K562 (cell line): ENCODE results near the gene MEGF11. TPM values are rescaled to one million over a fixed set of nuclear protein-coding genes. Genes with fewer than 3 reads are reported as not detected.

Experiments
- MTA2 ChIP-seq: fragments of 450-650 bp; IDR thresholded peaks from 2 replicates; pipeline ENCODE4 v1.6.1; 2016; ENCODE audit warnings: low read depth
- RBM22 ChIP-seq: fragments of 200-400 bp; formaldehyde crosslinking; IDR thresholded peaks from 2 replicates; pipeline ENCODE4 v1.6.1; 2018; ENCODE audit warnings: low read length, low read depth; ENCODE audit not compliant: poor library complexity, severe bottlenecking
- U2AF1 ChIP-seq: fragments of 200-400 bp; formaldehyde crosslinking; optimal IDR thresholded peaks from 2 replicates; pipeline ENCODE3; 2017; ENCODE audit warnings: mild to moderate bottlenecking, low read depth, low read length, moderate library complexity
- ZNF75A ChIP-seq: fragments of 450-650 bp; formaldehyde crosslinking; IDR thresholded peaks from 2 replicates; pipeline ENCODE4 v1.4.0; 2020; ENCODE audit warnings: mild to moderate bottlenecking
- polyA plus RNA-seq, 8 experiments: library from polyadenylated mRNA; depleted of rRNA in 4 of 8; stranded (reverse) in 5 of 8; unstranded in 3 of 8; fragments of >200 nt; fragmentation: Nextera tagmentation in 2 of 8; fragmentation: Illumina TruSeq in 1 of 8; extraction: Ambion mirVana in 2 of 8; extraction: Trizol in 1 of 8; gene quantifications; 2 replicates each; pipeline versions ENCODE4 v1.2.1 to v1.2.3, GENCODE V29; 2011 to 2014; ENCODE audit warnings: inconsistent platforms in 1 of 8, missing spikeins in 1 of 8
- total RNA-seq, 7 experiments: library from RNA; depleted of rRNA in 6 of 7; stranded (reverse); fragments of >200 nt in 6 of 7; fragmentation: Illumina TruSeq in 2 of 7; extraction: Trizol in 2 of 7; gene quantifications; 2 replicates each; pipeline versions ENCODE4 v1.2.1 to v1.2.3, GENCODE V29; 2011 to 2021; ENCODE audit warnings: low replicate concordance in 1 of 7
- TF ChIP-seq, protein P1 (sequence below): fragments of 250-450 bp; sonication (Bioruptor Pico); IDR thresholded peaks from 2 replicates; pipeline ENCODE4 v1.4.0; 2020; ENCODE audit warnings: borderline replicate concordance
- TF ChIP-seq, protein P2 (sequence below): fragments of 450-650 bp; formaldehyde crosslinking; IDR thresholded peaks from 2 replicates; pipeline ENCODE4 v1.4.0; 2022; ENCODE audit warnings: missing genetic modification characterization

MEGF11 gene
- total and polyA plus RNA-seq, 9 of the 15 experiments (the other 6 are each of a cell fraction or from before 2014, with no cell fraction given) = 0.06 to 0.23 (median 0.20) TPM; not detected in 6

DNA sequence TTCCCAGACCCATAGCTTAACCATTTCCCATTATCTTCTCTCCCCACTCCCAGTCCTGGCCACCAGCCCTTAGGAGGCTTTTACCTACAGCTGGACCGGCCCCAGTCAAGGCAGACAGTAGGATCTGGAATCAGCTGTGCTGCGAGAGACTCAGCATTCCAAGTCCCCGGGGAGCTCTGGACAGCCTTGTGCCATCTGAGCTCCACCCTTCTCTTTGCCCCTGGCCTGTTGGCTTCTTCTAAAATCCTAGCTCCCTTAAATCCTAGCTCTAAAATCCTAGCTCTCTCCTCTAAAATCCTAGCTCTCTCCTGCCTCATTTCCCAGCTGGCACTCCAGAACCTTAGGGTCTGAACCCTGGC is 21.3 kb downstream of the MEGF11 start (continued):
- TF ChIP-seq U2AF1 (no peak), ZNF75A (CRISPR knock-in tag) (no peak), RBM22 (no peak), MTA2 (no peak)
- TF ChIP-seq, protein P1, sequence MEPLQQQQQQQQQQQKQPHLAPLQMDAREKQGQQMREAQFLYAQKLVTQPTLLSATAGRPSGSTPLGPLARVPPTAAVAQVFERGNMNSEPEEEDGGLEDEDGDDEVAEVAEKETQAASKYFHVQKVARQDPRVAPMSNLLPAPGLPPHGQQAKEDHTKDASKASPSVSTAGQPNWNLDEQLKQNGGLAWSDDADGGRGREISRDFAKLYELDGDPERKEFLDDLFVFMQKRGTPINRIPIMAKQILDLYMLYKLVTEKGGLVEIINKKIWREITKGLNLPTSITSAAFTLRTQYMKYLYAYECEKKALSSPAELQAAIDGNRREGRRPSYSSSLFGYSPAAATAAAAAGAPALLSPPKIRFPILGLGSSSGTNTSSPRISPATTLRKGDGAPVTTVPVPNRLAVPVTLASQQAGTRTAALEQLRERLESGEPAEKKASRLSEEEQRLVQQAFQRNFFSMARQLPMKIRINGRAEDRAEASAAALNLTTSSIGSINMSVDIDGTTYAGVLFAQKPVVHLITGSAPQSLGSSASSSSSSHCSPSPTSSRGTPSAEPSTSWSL (CRISPR knock-in tag) = no peak
- TF ChIP-seq, protein P2, sequence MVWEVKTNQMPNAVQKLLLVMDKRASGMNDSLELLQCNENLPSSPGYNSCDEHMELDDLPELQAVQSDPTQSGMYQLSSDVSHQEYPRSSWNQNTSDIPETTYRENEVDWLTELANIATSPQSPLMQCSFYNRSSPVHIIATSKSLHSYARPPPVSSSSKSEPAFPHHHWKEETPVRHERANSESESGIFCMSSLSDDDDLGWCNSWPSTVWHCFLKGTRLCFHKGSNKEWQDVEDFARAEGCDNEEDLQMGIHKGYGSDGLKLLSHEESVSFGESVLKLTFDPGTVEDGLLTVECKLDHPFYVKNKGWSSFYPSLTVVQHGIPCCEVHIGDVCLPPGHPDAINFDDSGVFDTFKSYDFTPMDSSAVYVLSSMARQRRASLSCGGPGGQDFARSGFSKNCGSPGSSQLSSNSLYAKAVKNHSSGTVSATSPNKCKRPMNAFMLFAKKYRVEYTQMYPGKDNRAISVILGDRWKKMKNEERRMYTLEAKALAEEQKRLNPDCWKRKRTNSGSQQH (CRISPR knock-in tag) = no peak
